GM19468 (cell line): ENCODE results near the gene DPP6.
A peak's percentile ranks its signal among the peaks of the same experiment; 100 is the strongest.

ENCODE experiments used
- ATAC-seq: cut with Tn5 transposase; IDR thresholded peaks from one replicate; pipeline ENCODE4 v1.9.1; 2021; ENCODE audit warnings: mild to moderate bottlenecking, moderate library complexity, moderate number of reproducible peaks; ENCODE audit not compliant: unreplicated experiment; ENCODE audit errors: extremely low read depth

The DPP6 gene

DNA sequence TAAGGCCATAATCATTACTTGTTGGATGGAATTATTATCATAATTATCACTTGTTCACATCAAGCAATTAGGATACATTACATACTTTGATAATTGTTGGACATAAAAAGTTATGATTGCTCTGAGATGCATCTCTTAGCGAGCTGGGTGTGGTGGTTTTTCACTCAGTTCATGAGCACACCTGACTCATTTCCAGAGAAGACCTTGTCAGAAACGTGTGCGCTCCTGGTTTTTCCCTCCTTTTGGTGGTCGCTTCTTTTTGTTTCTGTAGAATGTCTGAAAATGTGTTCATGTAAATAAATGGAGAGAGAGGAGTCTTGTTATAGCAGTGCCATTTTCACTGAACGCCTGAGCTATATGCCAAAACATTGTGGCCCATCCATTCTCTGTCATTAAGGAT is 809.4 kb downstream of the DPP6 start:
- no peak for ATAC-seq

DNA sequence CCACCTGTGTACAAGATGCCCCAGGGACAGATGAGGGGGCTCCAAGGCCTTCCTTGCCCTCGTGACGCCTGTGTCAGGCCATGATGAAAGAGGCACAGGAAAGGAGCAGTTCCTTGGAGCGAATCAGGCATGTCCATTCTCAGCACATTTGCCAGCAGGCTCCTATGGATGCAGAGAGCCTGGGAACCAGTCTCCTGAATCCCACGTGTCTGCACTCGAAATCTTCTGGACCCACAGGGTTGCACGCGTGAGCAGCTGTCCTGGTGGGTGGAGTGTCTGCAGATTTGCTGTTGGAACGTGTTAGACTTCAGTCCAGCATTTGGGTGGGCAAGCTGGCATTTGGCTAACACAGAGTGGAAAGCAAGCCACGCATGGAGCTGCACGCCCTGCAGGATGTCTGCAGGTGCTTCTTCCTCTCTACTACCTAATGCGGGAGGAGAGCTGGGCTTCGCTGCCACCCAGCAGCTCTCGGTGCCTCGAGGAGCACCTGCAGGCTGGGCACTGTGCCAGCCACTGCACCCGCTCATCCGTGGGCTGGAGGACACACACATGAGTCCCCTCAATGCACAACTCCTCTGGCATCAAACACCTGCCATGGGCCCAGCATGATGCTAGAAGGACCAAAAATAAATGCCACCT is 810.1 kb downstream of the DPP6 start:
- ATAC-seq = no peak

GRCh38 chr7:154863766-154864522 is 811.7 kb downstream of the DPP6 start:
- no peak for ATAC-seq

DNA sequence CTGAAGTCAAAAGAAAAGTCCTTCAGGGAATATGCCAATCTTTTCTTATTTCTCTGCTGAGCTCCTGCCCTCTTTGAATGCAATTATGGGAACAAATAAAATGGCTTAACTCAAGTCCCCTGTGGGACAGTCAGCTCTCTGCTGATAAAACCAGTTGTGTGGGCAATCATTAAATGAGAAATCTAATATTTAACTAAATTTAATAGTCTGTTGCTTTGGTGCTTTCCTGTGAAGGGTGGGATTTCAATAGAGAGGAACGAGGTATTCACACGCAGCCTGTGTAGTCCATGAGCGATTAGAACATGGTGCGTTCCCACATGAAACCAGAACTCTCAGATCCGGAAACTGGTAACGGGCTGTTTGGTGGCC is 812.3 kb downstream of the DPP6 start:
- no peak for ATAC-seq

DNA sequence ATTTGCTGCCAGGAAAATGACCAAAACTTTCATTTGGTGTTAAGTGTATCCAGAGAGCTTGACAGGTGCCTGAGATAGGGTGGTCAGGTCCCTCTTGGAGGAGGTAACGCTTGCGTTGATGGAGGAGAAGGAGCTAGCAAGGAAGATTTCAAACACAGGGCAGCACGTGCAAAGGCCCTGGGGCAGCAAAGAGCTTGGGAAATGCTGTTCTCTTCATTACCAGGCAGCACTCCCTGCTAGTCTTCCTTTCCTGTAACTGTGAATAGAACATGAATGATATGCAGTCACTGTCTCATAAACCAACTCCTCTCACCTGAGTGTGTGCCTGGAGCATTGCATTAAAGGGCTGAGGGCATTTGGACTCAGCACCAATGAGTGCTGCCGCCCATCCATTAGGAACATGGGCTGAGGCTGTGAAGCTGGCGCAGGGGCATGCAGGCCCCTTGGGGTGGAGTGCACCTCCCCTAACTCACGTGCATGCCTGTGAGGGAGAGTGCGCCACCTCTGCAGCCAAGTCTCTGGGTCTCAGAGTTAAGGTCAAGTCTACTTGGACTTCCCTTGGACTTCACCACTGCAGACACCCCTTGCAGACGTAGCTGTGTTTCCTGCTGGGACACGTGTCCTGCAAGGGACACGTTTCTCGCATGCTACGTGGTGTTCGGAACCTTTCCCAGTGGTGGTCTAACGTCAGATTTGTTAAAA is 813.9 kb downstream of the DPP6 start:
- no peak for ATAC-seq

- ATAC-seq = peak; percentile 33
Observed at GRCh38 chr7:154867068-154867467, 814.9 kb downstream of the DPP6 start.

GRCh38 chr7:154868921-154869320 is 816.7 kb downstream of the DPP6 start:
- ATAC-seq = no peak

DNA sequence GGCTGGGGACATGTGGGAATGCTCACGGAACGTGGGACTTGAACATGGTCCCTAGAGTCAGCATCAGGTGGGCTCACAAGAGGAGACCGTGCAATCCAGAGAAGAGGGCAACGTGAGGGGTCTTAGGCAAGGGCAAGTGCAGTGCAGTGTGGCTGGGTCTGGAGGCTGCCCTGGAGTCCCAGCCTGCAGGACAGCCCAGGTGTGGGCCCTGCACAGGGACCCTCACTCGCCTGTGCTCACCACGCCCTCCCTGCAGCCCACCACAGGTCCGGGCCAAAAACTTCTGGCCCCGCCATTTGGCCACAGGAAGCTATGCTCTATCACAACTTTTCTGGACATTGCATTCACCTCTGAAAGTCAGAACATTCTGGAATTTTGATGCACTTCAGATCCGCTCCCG is 817.2 kb downstream of the DPP6 start:
- no peak for ATAC-seq

DNA sequence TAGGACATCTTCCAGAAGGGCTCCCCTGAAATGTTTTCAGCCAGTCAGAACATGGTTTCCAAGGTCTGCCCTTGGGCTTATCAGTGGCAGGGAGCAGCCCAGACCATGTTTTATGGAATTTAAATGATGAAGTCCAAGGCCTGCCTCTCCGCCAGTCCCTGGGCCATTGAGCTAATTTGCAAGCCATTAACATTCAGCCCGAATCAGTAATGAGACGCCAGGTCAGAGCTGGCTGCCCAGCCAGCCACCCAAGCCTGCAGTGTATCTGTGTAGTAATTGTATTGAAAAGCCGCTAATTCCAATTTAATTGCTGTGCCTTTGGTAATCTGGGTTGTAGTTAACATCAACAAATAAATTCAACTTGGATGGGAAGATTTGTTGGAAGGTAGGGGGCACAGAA is 819.3 kb downstream of the DPP6 start:
- no peak for ATAC-seq

DNA sequence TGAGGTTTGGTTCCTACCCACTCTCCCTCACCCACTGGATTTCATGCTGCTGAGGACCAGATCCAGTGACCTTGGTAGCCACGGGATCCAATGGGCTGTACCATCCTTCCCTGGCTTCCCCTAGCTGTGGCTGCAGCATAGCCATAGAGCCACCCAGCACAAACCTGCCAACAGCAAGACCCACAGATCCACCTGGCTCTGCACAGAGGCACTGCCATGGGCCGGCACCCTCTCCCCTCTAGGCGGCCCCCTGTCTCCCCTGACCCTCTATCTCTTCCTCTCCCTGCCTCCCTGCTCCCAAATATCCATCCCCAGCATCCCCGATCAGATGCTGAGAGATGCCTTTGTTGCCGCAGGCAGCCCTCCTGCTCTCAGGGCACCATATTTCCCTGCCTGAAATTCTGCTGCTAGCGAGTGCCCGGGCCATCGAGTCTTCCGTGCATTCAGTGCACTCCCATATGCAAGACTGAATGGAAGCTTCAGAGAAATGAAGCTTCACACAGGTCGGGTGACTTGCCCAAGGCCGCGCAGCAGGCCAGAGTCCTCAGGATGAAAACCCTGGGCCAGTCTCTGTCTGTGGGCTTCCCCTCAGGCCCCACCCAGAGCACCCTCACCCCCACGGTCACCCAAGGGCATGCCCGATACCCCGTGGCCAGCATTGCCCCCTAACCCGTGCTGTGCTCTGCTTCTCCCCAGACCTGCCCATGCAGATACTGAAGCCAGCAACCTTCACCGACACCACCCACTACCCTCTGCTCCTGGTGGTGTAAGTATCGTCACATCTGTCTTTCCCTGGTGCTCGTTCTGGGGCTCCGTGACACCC is 819.9 kb downstream of the DPP6 start:
- ATAC-seq = no peak

- no peak for ATAC-seq
Observed at GRCh38 chr7:154872811-154873499, 820.8 kb downstream of the DPP6 start.

DNA sequence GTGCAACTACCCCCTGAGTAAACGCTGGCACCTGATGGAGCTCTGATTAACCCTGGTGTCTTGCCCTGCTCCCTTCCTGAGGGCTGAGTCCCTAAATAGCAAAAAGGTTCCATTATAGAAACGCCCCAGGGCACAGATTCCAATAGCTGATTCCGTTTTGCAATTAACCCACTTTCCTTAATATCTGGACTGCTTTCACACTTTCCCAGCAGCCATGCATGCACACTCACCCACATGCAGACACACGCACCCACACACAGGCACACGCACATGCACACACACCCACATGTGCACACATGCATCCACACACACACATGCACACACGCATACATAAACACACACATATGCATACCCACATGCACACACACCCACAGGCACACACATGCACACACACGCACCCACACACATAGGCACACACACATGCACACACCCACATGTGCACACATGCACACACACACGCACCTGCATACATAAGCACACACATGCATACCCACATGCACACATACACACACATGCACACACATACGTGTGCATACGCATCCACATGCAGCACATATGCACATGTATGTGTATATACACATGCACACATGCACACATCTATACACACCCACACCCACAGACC is 821.4 kb downstream of the DPP6 start:
- no peak for ATAC-seq

DNA sequence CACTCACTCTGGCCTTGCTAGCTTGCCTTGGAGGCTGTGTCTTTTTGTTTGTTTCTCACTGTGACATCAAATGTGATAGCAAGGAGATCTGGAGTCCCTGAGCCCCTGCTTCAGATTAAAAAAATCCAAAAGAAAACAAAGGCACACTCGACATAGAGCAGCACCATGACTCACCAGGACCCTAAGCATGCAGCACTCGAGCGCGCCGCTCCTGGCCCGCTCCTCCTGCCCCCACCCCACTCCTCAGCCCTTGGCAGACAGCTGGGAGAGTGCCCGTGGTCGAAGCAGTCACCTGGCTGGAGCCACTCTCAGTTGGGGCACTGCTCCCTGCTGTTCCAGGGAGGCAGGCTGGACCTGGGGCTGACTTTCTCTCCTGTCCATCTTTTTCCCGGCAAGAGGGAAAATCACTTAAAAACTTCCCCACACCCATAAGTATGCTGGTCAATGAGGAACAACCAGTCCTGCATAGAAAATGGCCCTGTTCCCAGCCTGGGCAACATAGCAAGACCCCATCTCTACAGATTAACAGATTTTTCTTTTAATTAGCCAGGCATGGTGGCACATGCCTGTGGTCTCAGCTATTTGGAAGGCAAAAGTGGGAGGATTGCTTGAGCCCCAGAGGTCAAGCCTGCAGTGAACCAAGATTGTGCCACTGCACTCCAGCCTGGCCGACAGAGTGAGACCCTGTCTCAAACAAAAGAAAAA is 822.4 kb downstream of the DPP6 start:
- ATAC-seq = no peak

DNA sequence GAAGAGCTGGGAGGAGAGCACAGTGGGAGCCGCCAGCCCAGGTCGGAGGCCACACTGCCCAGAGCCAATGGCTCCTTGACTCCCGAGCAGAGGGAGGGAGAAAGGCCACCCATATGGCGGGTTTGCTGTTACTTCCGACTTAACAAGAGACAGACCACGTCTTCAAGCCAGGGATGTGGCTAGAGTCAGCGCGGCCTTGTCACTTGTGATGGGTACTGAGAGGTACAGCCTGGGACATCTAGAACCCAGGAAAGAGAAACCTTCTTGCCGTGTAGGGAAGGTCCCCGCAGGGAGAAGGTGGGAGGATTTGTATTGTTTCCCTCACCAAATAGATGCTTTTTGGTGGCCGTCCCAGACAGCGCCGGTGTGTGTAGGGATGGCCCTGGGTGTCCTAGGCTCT is 823.1 kb downstream of the DPP6 start:
- ATAC-seq = no peak

GRCh38 chr7:154876516-154876915 is 824.3 kb downstream of the DPP6 start:
- ATAC-seq = no peak

DNA sequence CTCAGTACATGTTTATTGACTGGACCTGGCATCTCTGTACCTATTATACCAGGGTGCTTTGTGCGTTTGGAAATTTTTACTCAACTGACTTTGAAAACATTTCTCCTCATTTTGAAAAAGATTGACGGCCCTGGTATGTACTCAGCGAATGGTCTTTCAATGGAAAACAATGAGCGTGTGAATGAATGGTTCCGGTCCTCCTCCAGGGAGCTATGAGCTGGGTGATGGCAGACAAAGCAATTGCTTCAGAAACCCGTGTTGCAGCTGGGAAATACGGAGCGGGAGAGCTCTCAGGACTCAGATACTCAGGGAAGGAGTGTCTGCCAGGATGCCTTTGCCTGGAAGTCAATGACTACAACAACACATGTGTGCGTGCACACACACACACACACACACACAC is 824.8 kb downstream of the DPP6 start:
- no peak for ATAC-seq

- ATAC-seq = no peak
Observed at GRCh38 chr7:154879629-154880028, 827.4 kb downstream of the DPP6 start.

GRCh38 chr7:154880513-154880912 is 828.3 kb downstream of the DPP6 start:
- ATAC-seq = no peak

GRCh38 chr7:154881026-154881425 is 828.8 kb downstream of the DPP6 start:
- no peak for ATAC-seq
